Measurements from ENCODE around the gene MED14. TPM values are rescaled to one million over a fixed set of nuclear protein-coding genes. Genes with fewer than 3 reads are reported as not detected.

Gene MED14
- total RNA-seq, 1 donor from 2014 or later = 21.5 TPM

- no peak for TF ChIP-seq CTCF (conservative IDR thresholded peaks at IDR 0.05; ENCODE audit: low read depth, low read length)
- H3K4me3 ChIP-seq (ENCODE audit: low read depth, low read length) = no peak overlapping the region
- no peak for DNase-seq (ENCODE audit: low read depth)
Measured at GRCh38 chrX:40615976-40616375, 119.4 kb downstream of the MED14 start.

- no peak for TF ChIP-seq CTCF (conservative IDR thresholded peaks at IDR 0.05; ENCODE audit: low read depth, low read length)
Measured at GRCh38 chrX:40612511-40612910, 122.8 kb downstream of the MED14 start.

GRCh38 chrX:40607381-40607780, 128.0 kb downstream of the MED14 start:
- TF ChIP-seq CTCF (conservative IDR thresholded peaks at IDR 0.05; ENCODE audit: low read depth, low read length) = no peak
- H3K4me3 ChIP-seq (ENCODE audit: low read depth, low read length) = no peak overlapping the region
- no peak for DNase-seq (ENCODE audit: low read depth)

More at GRCh38 chrX:40612511-40612910, 122.8 kb downstream of the MED14 start:
- H3K4me3 ChIP-seq (ENCODE audit: low read depth, low read length) = no peak overlapping the region
- no peak for DNase-seq (ENCODE audit: low read depth)

GRCh38 chrX:40603446-40603845, 131.9 kb downstream of the MED14 start:
- DNase-seq (ENCODE audit: low read depth) = no peak
- TF ChIP-seq CTCF (conservative IDR thresholded peaks at IDR 0.05; ENCODE audit: low read depth, low read length) = no peak
- H3K4me3 ChIP-seq (ENCODE audit: low read depth, low read length) = no peak overlapping the region

Other genes with a start within 250 kb of the MED14 start
- gene ATP6AP2, start 154.6 kb downstream of the MED14 start, total RNA-seq = 60.1 and 74.9 TPM in 2 replicates
- not detected in 2 replicates for gene MPC1L, start 112.1 kb downstream of the MED14 start, total RNA-seq
- gene CXorf38, start 88.0 kb downstream of the MED14 start, total RNA-seq = 11.4 and 15.6 TPM in 2 replicates

Data from epithelial cell of proximal tubule (primary cell).